ENCODE results near the gene STAP2.

The STAP2 gene, protein sequence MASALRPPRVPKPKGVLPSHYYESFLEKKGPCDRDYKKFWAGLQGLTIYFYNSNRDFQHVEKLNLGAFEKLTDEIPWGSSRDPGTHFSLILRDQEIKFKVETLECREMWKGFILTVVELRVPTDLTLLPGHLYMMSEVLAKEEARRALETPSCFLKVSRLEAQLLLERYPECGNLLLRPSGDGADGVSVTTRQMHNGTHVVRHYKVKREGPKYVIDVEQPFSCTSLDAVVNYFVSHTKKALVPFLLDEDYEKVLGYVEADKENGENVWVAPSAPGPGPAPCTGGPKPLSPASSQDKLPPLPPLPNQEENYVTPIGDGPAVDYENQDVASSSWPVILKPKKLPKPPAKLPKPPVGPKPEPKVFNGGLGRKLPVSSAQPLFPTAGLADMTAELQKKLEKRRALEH

DNA sequence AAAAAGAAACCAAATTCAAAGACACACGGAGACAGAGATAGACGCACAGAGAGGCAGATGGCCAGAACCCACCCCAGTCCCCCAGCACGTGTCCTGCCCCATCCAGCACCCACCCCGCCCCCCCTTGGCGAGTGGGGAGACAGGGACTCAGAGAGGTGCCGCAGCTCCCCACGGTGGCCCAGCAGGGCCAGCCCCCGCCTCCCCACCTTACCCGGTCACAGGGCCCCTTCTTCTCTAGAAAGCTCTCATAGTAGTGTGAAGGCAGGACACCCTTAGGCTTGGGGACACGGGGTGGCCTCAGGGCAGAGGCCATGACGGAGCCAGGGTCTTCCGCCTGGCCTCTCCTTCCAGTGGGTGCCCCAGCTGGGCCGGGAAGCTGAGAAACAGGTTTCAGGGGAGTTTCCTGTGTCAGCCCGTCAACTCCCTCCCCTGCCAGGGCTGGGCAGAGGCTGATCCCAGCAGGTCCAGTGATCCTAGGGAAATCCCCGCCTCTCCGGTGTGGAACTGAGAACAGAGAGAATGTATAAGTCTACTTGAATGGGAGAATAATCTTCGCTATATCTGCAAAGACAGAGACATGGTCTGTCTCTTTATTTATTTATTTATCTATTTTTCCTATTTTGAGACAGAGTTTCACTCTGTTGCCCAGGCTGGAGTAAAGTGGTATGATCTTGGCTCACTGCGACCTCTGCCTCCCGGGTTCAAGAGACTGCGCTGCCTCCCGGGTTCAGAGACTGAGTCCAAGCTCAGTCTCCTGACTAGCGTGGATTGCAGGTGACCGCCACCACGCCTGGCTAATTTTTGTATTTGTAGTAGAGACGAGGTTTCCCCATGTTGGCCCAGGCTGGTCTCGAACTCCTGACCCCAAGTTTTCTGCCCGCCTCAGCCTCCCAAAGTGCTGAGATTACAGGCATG, at the start of gene STAP2:
TSS of gene STAP2 (minus strand) at position 387 of the 915 bp plus-strand sequence. CDS start at position 313, 74 bp downstream.
- DNase-seq (ENCODE audit: low read depth, low spot score): no peak

DNA sequence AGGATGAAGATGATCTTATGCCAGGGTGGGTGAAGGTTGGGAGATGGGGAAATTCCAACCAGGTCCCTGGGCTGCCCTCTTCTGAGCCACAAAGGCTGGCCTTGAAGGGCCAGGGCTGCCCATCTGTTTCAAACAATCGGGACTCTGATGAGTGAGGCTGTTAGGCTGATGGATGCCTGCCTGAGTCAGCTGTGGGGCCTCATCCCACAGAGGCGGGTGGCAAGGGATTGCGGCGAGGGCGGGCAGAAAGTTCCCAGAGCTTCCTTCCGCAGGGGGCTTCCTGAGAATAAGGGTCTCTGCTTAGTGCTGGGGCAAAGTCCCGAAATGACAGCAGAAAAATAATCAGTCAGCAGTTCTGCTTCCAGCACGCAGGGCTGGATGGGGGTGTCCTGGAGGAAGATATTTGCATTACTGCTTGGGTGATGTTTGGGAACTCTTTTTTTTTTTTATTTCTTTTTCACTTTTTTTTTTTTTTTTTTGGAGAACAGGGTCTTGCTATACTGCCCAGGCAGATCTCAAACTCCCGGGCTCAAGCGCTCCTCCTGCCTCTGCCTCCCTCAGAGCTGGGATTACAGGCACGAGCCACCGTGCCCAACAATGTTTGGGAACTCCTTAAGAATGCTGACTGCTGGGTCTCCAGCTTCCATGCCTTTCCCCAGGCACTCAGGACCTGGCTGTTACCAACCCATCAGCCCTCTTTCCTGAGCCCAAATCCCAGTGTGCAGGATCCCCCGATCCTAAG, 47.6 kb upstream of the STAP2 start:
- DNase-seq (ENCODE audit: low read depth, low spot score): no peak

DNA sequence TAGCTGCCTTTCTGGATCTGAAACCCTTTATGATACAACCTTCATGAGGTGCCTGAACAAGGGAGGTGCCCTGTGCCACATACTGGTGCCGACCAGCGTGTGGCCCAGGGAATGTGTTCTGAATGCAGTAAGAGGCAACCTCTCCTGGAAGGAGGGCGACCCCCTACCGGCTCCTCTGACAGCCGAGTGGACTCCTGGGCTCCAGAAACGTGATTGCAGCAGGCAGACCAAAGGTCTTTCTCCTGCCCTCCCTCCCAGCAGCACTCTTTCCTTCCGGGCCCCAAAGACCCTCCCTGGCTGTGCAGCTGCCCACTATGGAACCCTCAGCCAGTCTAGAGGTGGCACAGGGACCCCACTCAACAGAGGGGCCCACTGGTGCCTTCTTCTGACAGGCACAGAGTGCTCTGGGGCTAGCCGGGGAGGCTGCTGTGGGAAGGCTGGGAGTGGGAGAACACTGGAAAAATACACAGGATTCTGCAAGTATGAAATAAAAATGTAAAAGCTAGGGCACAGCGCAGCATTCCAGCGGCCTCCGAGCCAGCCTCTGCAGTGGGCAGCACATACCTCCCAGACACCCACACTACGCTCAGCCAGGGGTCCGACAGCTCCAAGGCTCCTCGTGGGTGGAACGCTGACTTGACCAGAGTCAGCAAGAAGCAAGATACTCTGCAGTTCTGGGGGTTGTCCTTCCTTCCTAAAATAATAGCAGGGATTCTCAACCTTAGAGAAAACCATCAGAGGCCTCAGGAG, 46.8 kb upstream of the STAP2 start:
- no peak for DNase-seq (ENCODE audit: low read depth, low spot score)

DNA sequence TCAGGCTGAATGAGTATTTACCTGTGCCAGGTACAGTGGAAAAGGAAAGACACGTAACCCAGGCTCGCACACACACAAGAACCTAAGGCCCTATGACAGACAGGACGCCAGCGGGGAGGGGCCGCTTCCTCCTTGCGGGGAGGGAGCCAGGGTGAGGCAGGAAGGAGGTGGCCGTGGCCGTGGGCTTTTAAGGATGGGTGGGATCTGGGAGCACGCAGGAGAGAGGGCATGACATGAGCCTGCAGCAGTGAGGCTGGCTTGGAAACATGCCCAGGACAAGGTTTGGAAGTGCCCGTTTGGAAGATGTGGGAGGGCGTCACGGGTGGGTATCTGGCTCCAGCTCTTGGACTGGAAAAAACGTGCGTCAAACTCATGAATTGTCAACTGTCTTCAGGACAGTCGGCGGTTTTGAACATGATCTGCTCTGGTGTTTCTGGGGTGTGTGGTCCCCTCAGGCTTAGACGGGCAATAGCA, 41.7 kb upstream of the STAP2 start:
- DNase-seq (ENCODE audit: low read depth, low spot score): no peak

DNA sequence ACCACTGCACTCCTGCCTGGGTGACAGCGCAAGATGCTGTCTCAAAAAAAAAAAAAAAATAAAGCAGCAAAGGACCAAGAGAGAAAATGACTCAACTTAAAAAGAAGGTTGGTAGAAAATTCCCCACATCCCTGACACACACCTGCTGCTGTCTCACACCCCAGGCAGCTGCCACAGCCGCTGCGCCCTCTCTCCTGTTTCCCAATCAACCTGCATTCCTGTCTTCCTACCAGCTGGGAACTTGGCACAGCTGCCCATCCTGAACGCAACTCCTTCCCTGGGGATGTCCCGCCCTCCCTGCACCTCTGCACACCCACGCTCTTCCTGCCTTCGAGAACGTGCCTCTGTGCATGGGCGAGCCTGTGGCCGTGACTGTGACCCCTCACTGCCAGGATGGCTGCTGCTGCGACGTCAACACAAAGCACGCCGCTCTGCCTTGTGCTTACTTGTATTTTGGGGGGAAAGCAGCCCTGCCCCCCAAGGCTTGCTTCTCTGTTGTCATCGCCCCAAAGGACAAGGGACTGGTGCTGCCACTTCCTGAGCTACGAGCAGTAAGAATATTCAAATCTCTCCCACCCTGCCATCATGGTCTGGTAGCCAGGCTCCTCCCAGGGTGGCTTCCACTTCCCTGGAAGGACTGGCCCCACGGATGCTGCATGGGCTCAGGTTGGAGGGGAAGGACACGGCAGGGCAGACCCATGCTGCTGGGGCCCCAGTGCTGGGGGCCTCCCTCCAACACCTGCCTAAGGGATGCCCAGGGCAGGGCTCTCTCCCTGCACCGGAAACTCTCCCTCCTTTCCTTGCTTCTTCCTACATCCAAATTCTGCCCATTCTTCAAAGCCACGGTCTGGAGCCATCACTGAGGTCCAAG, 41.0 kb upstream of the STAP2 start:
- no peak for DNase-seq (ENCODE audit: low read depth, low spot score)

DNA sequence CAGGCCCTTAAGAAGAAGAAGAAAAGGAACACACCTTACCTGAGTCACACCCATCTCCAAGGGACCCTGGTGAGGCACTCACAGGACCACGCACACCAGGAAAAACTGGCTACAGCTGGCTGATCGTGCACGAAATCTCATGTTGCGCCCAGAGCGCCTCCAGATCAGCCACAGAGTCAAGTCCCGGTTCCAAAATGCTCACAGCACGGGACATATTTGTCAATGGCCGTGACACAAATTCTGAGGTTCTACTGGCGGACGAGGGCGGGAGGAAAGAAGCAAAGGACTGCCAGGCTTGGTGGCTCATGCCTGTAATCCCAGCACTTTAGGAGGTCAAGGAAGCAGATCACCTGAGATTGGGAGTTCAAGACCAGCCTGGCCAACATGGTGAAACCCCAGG, 40.3 kb upstream of the STAP2 start:
- DNase-seq (ENCODE audit: low read depth, low spot score): no peak

DNA sequence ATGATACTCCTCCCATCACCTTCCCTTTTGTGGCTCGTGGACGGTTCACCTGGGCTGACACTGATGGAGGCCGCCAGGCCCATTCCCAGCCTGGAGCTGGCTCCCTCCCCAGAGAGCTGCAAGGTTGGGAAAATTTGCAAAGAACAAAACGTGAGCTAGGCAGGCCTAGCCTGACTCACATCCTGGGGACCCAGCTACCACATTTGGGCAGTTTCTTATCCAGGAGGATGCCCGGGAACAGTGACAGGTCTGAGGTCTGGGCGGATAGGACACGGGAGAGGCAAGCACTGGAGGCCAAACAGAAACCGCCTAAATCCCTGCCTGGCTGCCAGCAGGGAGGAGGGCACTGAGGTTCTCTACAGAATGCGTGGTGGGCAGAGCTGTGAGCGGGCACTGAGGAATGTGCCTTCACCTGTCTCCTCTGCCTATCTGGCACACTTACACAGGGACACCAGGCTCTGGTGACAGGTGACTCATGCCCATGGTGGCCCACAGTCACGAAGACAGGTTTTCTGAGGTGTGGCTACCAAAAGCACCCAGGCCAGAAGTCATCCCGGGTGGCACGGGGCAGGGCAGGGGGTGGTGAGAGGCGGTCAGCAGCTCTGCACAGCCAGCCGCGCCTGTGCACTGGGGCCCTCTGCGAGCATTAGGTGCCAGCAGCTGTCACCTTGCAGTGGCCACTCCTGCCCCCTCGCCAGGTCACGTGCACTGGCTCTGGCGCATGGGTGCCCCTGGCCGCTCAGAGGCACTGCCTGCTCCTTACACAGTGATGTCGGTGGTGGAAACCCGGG, 38.6 kb upstream of the STAP2 start:
- no peak for DNase-seq (ENCODE audit: low read depth, low spot score)

DNA sequence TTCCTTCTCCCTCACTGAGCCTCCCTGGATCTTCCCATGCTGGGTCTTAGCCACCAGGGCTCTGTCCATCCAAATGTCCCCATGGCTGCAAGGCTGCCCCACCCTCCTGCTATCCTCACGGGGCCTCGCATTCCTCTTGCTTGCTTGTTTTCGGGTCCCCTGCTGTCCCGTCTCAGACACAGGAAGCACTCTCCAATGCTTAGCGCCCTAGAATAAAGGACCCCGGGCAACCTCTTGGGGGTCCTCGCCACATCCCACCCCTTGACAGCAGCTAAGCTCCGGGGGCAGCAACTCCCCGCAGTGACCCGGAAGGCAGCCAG, 38.0 kb upstream of the STAP2 start:
- DNase-seq (ENCODE audit: low read depth, low spot score): no peak

DNA sequence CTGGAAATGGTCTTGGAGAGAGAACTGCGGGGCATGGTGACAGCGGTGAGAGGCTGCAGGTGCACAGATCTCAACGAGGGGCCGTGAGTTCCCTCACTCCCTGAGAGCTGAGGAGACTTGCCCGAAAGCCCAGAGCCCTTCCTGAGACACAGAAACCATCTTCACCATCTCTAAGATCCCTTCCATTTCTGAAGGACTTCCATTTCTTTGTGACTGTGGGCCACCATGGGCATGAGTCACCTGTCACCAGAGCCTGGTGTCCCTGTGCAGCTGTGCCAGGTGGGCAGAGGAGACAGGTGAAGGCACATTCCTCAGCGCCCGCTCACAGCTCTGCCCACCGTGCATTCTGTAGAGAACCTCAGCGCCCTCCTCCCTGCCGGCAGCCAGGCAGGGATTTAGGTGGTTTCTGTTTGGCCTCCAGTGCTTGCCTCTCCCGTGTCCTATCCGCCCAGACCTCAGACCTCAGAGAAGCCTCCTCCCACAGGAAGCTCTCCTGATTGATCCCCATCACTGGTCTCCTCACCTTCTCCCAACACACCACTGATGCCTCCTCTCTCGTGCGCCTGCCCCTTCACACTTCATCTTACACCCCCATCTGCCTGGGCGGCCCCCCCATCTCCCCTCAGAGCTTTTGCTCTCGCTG, 37.5 kb upstream of the STAP2 start:
- DNase-seq (ENCODE audit: low read depth, low spot score): no peak

DNA sequence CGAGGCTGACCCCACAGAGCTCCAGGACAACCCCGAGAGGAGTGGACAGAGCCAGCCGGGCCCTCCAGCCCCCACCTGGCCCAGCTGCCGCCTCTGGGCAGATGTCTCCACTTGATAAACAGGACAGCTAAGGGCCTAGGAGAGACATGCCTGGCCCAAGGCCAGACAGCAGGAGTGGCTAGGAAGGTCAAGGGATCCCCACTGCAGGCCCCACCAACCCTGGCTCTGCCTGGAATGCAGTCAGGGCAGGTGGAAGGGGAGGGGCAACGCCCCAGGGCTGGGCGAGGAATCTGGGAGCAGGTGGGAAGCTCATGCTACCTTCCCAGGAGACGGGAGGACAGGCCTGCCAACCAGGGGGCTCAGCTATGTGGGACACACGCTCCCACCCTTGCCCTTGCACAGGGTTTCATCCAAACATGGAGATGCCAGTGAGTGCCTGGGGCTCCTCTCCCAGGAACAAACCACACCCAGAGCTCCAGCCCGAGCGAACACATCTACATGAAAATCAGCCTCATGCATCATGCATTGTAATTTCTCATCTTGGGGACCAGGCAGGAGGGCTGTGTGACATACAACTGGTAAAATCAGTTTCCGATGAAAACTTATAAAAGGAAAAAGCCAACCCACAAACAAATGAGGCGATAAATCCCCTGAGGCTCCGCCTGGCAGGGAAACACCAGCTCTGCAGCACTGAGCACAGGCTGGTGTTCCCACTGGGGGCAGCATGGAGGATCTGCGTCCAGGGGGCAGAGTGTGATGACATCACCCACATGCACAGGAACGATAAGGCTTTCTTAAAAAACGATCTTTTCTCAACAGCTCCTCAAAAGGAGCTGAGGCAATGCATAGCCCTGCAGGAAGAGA, 36.8 kb upstream of the STAP2 start:
- no peak for DNase-seq (ENCODE audit: low read depth, low spot score)

DNA sequence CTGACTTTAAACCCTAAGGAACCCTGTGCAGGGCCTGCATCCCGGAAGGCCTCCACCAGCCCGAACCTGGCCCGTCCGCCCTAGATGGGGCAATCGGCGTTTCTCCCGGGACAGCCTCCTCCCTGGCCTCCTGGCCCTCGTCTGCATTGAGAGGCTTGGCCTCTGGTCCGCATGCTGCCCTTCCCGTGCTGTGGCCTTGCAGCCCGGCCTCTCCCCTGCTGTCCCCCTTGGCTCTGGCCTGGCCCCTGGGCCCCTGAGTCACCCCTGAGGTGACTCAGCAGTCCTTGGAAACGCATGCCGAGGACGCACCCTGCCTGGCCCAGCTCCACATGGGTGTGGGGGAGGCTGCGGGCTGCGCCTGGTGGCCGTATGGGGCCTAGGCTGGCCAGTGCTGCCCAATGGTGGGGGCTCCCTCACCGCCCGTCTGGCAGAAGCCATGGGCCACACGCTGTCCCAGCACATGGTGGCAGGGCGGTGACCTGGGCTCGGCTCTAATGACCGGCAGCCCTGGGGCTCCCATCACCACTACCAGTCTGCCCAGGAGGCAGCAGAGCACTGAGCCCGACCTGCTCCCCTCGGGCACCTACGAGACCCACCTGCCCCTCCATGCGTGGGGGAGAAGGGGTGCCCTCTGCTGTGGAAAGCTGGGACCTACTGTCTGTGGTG, 36.0 kb upstream of the STAP2 start:
- DNase-seq (ENCODE audit: low read depth, low spot score): no peak

DNA sequence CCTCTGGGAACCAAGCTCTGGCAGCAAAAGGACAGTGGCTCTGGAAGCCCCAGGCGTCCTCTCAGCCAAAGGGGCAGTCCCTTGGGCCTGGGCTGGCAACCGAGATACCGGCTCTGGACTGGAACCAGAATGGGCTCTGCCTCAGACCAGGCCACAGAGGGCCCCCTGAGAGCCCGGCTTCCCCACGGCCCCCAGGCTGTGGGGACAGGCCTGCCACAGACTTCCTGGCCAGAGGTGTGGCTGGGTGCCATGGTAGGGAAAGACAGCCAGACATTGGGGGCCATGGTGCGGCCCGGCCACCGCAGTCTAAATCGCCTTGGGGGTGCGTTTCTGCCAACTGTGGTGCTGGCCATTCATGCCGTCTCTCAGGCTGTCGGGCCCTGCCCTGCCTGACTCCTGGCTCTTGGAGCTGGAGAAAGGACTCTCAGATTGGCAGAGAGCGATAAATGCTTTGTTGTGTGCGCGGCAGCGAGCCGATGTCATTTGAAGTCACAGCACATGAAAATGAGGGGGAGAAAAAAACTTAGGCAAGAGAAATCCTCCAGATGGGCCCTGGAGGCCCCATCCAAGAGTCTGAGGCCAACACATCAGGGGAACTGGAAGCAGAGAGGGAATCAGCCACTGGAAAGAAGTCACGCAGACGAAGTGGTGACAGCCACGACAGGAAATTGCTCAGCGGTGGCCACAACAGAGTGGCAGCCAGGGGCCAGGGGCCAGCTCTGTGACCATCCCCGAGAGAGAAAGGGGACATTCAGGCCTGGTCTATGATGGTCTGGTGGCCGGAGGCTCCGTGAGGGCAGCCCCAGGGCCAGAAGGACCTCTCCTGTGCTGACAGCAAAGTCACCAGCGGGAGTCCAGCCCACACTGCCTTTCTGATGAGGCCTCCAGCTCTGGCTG, 35.2 kb upstream of the STAP2 start:
- DNase-seq (ENCODE audit: low read depth, low spot score): no peak

DNA sequence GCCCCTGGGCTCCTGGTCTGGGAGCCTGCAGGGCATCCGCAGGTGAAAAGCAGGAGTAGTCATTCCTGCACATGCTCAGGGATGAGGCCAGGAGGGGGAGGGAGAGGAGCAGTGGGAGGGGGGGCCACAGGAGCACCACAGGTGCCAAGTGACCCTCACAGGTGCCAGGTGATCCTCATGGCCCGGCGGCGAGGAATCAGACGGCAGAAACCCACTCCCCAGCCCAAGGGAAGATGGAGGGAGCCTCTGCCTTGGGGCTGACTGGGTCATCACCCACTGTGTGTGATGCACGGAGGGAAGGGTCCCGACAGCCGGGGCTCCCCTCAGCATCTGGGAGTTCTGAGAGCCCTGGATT, 34.4 kb upstream of the STAP2 start:
- DNase-seq (ENCODE audit: low read depth, low spot score): no peak

DNA sequence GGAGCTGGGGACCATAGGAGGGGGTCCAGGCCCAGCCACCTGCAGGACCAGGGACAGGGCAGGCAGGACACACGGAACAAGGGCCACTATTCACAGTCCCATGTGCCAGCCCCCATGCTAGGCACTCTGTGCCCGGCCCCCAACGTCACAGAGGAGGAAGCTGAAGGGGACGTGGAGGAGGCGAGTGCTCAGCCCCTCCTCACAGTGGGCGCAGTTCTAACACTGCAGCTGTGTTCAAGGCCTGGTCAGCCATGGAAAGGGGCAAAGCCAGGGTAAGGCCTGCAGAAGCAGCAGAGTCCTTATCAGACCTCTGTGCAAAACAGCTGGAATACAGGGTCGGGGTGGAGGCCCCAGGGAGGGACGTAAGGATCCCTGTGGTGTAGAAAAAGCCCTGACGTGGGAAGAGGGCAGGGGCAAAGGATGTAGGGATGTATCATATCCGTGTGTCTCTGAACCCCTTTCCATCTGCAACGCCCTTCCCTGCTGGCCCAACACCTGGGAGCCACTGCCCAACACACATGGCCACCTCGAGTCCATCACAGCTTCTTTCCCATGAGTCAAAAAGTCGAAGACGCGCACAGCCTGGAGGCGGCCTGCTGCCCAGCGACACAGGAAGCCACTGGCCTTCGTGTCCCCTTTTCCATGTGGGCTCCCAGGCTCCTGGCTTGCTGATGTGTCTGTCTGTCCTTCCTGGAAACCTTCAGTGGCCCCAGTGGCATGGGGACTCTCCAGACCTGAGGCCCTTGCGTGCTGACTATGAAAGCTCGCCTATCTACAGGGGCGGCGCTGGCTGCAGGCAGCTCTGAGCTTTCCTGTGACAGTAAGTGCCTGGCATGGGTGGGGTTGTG, 33.8 kb upstream of the STAP2 start:
- no peak for DNase-seq (ENCODE audit: low read depth, low spot score)
